ENCODE data around the gene GPC5.

Gene GPC5

DNA sequence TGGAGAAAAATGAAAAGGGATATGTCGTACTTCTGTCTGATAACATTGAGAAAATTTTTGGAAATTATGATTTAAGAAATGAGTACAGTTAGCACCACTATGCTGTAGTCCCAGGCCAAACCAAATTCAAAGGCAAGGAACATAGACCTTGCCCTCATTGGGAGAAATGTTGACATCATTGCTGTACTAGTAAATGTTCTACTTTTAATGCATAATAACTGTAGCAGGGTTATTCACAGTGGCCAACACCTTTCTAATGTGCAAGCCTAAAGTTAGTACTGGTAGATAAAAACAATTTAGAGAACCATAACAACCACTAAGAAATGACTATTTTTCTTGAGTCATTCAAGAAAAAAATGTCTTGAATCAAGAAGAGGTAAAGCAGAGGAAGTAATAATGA is 1035.5 kb downstream of the GPC5 start:
- TF ChIP-seq, protein P1, sequence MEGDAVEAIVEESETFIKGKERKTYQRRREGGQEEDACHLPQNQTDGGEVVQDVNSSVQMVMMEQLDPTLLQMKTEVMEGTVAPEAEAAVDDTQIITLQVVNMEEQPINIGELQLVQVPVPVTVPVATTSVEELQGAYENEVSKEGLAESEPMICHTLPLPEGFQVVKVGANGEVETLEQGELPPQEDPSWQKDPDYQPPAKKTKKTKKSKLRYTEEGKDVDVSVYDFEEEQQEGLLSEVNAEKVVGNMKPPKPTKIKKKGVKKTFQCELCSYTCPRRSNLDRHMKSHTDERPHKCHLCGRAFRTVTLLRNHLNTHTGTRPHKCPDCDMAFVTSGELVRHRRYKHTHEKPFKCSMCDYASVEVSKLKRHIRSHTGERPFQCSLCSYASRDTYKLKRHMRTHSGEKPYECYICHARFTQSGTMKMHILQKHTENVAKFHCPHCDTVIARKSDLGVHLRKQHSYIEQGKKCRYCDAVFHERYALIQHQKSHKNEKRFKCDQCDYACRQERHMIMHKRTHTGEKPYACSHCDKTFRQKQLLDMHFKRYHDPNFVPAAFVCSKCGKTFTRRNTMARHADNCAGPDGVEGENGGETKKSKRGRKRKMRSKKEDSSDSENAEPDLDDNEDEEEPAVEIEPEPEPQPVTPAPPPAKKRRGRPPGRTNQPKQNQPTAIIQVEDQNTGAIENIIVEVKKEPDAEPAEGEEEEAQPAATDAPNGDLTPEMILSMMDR (IDR thresholded peaks at IDR 0.05): no peak
- Histone ChIP-seq H3K36me3 (no peaks in the 10 kb centered on the region), H3K9me3 (no peaks in the 10 kb centered on the region), H3K27me3 (no peaks in the 10 kb centered on the region), H3K27ac (no peak overlapping the region), H3K4me3 (no peak overlapping the region), H3K4me1 (no peaks in the 10 kb centered on the region)
- intact Hi-C loops (cut with DNase I; ENCODE audit: low total_unique reads): no loop called here
- no peak for DNase-seq

DNA sequence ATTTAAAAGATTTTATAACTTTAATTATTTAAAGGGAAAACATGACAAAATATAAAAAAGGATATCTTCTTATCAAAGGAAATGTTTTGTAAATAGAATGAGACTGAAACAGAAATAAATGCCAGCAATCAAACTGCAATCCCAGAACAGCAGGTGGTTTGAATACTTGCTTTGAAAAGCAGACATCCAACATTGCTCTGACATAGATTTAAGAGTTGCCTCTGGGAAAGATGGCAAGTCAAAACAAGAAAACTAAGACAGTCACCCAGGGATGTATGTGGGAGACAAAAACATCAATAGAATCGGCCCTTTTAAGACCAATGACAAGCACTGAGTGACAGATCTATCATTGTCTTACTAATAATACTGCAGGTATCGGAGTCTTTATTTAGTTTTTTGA is 1038.5 kb downstream of the GPC5 start:
- TF ChIP-seq, protein P1 (IDR thresholded peaks at IDR 0.05): no peak
- intact Hi-C loops (cut with DNase I; ENCODE audit: low total_unique reads): no loop called here
- no peak for DNase-seq

DNA sequence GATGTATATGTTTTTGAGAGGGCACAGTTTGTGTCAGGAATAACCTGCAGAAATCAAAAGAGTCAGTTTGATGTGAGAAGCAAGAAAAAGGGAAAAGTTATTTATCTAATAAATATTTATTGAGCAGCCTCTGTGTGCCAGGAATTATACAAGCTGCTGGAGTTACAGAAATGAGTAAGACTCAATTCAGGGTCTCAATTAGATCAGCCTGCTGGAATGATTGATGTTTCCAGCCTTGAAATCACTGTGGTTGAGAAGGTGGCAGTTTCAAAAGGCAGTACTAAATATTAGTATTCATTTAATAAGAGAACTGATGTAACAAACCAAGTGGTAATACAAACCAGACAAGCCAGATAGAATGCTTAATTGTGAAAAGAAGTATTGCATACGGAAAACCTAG is 1045.8 kb downstream of the GPC5 start:
- Histone ChIP-seq H3K4me1 (no peaks in the 10 kb centered on the region), H3K9me3 (no peaks in the 10 kb centered on the region), H3K27me3 (no peaks in the 10 kb centered on the region), H3K4me3 (no peak overlapping the region), H3K36me3 (no peaks in the 10 kb centered on the region), H3K27ac (no peak overlapping the region)
- intact Hi-C loops (cut with DNase I; ENCODE audit: low total_unique reads): no loop called here
- TF ChIP-seq, protein P1 (IDR thresholded peaks at IDR 0.05): no peak
- DNase-seq: no peak

More for the DNA sequence above, 1038.5 kb downstream of the GPC5 start:
- no peak overlapping the region for H3K4me3 ChIP-seq
- no peak overlapping the region for H3K27ac ChIP-seq
- no peaks in the 10 kb centered on the region for H3K4me1 ChIP-seq
- H3K9me3 ChIP-seq: no peaks in the 10 kb centered on the region
- no peaks in the 10 kb centered on the region for H3K36me3 ChIP-seq
- H3K27me3 ChIP-seq: no peaks in the 10 kb centered on the region

DNA sequence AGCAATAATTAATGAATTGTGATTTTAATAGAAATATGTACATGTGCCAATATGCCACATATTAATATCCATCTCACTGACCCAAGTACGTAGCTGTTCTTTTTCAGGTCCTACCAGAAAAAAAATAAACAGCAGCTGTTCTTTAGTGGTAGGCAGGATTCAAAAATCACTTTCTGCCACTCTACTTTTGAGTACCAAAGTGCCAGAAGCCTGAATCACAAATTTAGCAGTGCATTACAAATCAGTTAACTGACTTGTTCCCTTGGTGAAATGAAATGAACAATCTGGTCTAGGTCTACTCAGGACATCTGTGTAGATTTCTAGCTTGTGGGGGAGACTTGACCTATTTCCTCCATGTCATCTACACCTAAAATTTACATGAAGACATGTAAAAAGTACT is 1052.6 kb downstream of the GPC5 start:
- no peaks in the 10 kb centered on the region for H3K36me3 ChIP-seq
- H3K9me3 ChIP-seq: no peaks in the 10 kb centered on the region
- no peak overlapping the region for H3K27ac ChIP-seq
- no peak for DNase-seq
- no peaks in the 10 kb centered on the region for H3K4me1 ChIP-seq
- intact Hi-C loops (cut with DNase I; ENCODE audit: low total_unique reads): no loop called here
- H3K4me3 ChIP-seq: no peak overlapping the region
- H3K27me3 ChIP-seq: no peaks in the 10 kb centered on the region
- TF ChIP-seq, protein P1 (IDR thresholded peaks at IDR 0.05): no peak

DNA sequence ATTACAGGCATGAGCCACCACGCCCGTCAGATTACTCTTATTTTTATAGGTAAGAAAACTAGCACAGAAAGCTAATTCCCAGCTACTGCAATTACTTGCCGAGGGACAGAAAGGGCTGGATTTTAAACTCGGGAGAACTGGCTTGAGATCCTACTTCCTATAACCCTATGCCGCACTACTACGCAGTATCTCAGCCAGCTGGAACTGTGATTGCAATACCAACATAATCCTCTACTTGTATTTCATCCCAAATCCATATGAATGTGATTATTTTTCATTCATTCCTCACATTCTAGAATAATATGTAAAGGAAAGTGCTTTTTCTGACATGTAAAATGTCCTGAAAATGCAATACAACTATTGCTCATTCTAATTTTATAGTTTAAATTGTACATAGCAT is 1054.4 kb downstream of the GPC5 start:
- TF ChIP-seq, protein P1 (IDR thresholded peaks at IDR 0.05): no peak
- H3K9me3 ChIP-seq: no peaks in the 10 kb centered on the region
- H3K27ac ChIP-seq: no peak overlapping the region
- no peak for DNase-seq
- H3K36me3 ChIP-seq: no peaks in the 10 kb centered on the region
- no peak overlapping the region for H3K4me3 ChIP-seq
- H3K27me3 ChIP-seq: no peaks in the 10 kb centered on the region
- no peaks in the 10 kb centered on the region for H3K4me1 ChIP-seq
- intact Hi-C loops (cut with DNase I; ENCODE audit: low total_unique reads): no loop called here

DNA sequence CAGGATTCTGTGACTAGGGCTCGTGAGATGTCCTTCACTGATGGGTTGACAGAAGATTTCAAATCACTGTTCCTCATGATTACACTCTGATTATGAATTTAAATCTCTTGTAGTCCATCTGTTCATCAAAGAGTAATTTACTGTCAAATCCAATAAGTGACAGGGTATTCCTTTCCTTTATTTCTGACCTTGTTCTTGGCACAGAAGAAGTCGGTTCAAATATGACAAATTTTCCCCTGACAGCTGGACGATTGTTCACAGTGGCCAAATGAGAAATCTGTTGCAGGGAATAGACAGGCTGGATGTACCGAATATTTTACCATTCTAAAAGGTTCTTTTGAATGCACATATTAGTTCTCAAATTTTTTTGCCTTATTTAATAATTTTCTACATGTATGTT is 1060.9 kb downstream of the GPC5 start:
- Histone ChIP-seq H3K27ac (no peak overlapping the region), H3K9me3 (no peaks in the 10 kb centered on the region), H3K4me3 (no peak overlapping the region), H3K27me3 (no peaks in the 10 kb centered on the region), H3K36me3 (no peaks in the 10 kb centered on the region), H3K4me1 (no peaks in the 10 kb centered on the region)
- TF ChIP-seq, protein P1 (IDR thresholded peaks at IDR 0.05): no peak
- DNase-seq: no peak
- intact Hi-C loops (cut with DNase I; ENCODE audit: low total_unique reads): no loop called here

All from tibial artery (tissue), 4 donors.